Suprapubic skin (tissue), 4 donors: ENCODE results near the gene FCGBP. TPM values are rescaled to one million over a fixed set of nuclear protein-coding genes. Genes with fewer than 3 reads are reported as not detected.

ENCODE experiments used
- DNase-seq, 2 donors: peaks; one replicate each; pipeline ENCODE4 v3.0.0-alpha.2; 2019; ENCODE audit warnings: low spot score in 2 of 2
- H3K27ac ChIP-seq: fragments of 200-600 bp; sonication (generic); one replicate; pipeline ENCODE4 v1.5.1; 2019
- H3K27me3 ChIP-seq: fragments of 200-600 bp; sonication (generic); one replicate; pipeline ENCODE4 v1.5.1; 2019
- H3K36me3 ChIP-seq: fragments of 200-600 bp; sonication (generic); one replicate; pipeline ENCODE4 v1.5.1; 2019
- H3K4me1 ChIP-seq: fragments of 200-600 bp; sonication (generic); one replicate; pipeline ENCODE4 v1.5.1; 2019
- H3K4me3 ChIP-seq: fragments of 200-600 bp; sonication (generic); one replicate; pipeline ENCODE4 v1.5.1; 2019; ENCODE audit warnings: mild to moderate bottlenecking
- H3K9me3 ChIP-seq: fragments of 200-600 bp; sonication (generic); one replicate; pipeline ENCODE4 v1.5.1; 2019
- EP300 ChIP-seq: sonication (generic); formaldehyde crosslinking; IDR thresholded peaks from one replicate; pipeline ENCODE4 v1.6.1; 2017; ENCODE audit warnings: antibody characterized with exemption
- POLR2A ChIP-seq, 2 donors: fragments of 450-650 bp; IDR thresholded peaks; one replicate each; pipeline ENCODE4 v1.6.1; 2017; ENCODE audit warnings: antibody characterized with exemption in 2 of 2, mild to moderate bottlenecking in 2 of 2, moderate library complexity in 2 of 2
- POLR2AphosphoS5 ChIP-seq, 3 donors: sonication (generic); formaldehyde crosslinking; IDR thresholded peaks; one replicate each; pipeline ENCODE4 v1.6.1; 2017; ENCODE audit warnings: antibody characterized with exemption in 3 of 3
- WGBS: methylation state at CpG from one replicate; pipeline ENCODE4 v1.1.5; 2018; 5-methylcytosine and 5-hydroxymethylcytosine counted together
- total RNA-seq, 4 donors: library from RNA; depleted of rRNA; stranded (reverse); fragments of >200 nt; gene quantifications; one replicate each; pipeline ENCODE4 v1.1.0, GENCODE V29; 2016
- TF ChIP-seq, protein P1 (sequence below), 2 donors: fragments of 200-600 bp in 1 of 2; fragments of 450-650 bp in 1 of 2; sonication (generic) in 1 of 2; IDR thresholded peaks; one replicate each; pipeline ENCODE4 v1.5.1; 2016 to 2019; ENCODE audit warnings: antibody characterized with exemption in 2 of 2, mild to moderate bottlenecking in 1 of 2, moderate library complexity in 1 of 2

The FCGBP gene
- total RNA-seq, 4 donors from 2014 or later: 114 to 314 (median 246) TPM

DNA sequence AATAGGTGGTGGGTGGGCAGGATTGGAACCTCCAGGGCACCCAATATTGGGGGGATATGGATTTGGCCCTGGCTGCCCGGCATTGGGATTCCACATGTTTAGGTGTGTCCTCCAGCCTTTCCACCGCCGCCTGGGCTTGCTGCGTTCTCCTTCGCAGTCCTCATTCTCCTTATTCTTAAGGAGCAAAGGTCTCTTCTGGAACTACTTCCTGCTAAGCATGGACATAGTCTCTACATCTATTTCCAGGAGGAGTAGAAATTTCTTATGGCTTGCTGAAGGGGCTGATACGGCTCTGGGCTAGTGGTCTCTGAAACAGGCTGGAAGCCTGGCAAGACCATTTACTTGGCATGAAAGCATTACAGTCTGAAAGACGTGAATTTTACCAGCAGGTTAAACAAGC, 9.2 kb upstream of the FCGBP start:
- Histone ChIP-seq H3K27ac (no peak overlapping the region), H3K9me3 (no peaks in the 10 kb centered on the region), H3K4me3 (no peak overlapping the region), H3K36me3 (no peaks in the 10 kb centered on the region), H3K4me1 (no peaks in the 10 kb centered on the region), H3K27me3 (no peaks in the 10 kb centered on the region)
- TF ChIP-seq EP300 (no peak), POLR2A (IDR thresholded peaks at IDR 0.05) (no peak), POLR2AphosphoS5 (IDR thresholded peaks at IDR 0.05) (no peak)
- TF ChIP-seq, protein P1, sequence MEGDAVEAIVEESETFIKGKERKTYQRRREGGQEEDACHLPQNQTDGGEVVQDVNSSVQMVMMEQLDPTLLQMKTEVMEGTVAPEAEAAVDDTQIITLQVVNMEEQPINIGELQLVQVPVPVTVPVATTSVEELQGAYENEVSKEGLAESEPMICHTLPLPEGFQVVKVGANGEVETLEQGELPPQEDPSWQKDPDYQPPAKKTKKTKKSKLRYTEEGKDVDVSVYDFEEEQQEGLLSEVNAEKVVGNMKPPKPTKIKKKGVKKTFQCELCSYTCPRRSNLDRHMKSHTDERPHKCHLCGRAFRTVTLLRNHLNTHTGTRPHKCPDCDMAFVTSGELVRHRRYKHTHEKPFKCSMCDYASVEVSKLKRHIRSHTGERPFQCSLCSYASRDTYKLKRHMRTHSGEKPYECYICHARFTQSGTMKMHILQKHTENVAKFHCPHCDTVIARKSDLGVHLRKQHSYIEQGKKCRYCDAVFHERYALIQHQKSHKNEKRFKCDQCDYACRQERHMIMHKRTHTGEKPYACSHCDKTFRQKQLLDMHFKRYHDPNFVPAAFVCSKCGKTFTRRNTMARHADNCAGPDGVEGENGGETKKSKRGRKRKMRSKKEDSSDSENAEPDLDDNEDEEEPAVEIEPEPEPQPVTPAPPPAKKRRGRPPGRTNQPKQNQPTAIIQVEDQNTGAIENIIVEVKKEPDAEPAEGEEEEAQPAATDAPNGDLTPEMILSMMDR (IDR thresholded peaks at IDR 0.05): no peak
- no peak for DNase-seq
- WGBS: 81% methylated on average over 7 of the region's 7 CpGs

DNA sequence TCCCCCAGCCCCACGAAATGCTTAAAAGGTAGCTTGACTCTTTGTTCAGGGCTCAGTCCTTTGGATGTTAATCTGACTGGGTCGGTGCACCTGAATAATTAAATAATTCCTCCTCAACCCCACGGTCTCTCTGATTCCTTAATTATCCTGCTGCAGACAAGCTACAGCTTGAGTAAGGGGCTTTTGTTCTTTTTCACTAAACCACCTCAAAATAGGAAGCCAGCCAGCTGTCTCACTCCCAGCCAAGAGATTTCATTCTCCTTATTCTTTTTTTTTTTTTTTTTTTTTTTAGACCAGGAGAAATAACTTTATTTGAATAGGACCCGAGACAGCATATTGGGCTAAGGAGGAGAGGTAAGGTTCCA, 7.9 kb upstream of the FCGBP start:
- no peaks in the 10 kb centered on the region for H3K9me3 ChIP-seq
- 20% methylated on average over 4 of the region's 4 CpGs for WGBS
- no peak overlapping the region for H3K4me3 ChIP-seq
- H3K27ac ChIP-seq: no peak overlapping the region
- H3K4me1 ChIP-seq: no peaks in the 10 kb centered on the region
- no peak for DNase-seq
- no peaks in the 10 kb centered on the region for H3K36me3 ChIP-seq
- H3K27me3 ChIP-seq: no peaks in the 10 kb centered on the region
- TF ChIP-seq EP300: no peak
- TF ChIP-seq POLR2AphosphoS5 (IDR thresholded peaks at IDR 0.05): no peak
- TF ChIP-seq, protein P1 (IDR thresholded peaks at IDR 0.05): no peak
- no peak for TF ChIP-seq POLR2A (IDR thresholded peaks at IDR 0.05)

DNA sequence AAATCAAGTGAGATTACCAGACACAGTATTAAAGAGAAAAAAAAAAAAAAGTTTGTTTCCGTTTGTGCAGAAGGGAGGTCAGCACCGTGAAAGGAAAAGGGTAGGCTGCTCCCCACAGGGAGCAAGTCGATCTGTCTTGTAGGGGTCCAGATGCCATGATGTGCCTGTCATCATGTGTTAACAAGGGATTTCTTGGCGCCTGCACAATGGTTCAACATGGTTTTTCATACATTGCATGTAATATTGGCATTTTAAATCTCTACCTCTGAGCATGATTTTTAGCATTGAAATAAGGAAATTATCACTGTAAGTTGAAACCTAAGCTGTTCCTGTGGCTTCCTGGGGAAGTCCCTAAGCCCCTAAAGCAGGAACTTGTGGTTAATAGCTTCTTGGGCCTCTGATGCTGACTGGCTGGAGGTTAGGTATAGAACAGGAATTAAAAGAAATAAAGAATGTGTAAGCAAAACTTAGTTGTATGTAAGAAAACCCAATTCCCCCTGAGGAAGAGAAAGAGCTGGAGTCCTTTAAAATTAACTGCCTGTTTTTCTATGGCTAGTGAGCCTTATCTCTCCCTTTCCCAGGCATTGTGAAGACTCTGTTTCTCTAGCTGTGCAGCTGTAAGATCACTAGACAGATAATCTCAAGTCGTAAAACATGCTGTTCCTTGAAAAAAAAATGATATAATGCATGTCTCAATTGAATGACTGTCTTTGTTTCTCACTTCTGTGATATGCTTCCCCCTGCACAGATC, 7.4 kb upstream of the FCGBP start:
- Histone ChIP-seq H3K9me3 (no peaks in the 10 kb centered on the region), H3K4me3 (no peak overlapping the region), H3K4me1 (no peaks in the 10 kb centered on the region), H3K27ac (no peak overlapping the region), H3K27me3 (no peaks in the 10 kb centered on the region), H3K36me3 (no peaks in the 10 kb centered on the region)
- no peak for DNase-seq
- TF ChIP-seq EP300 (no peak), POLR2AphosphoS5 (IDR thresholded peaks at IDR 0.05) (no peak), POLR2A (IDR thresholded peaks at IDR 0.05) (no peak)
- TF ChIP-seq, protein P1 (IDR thresholded peaks at IDR 0.05): no peak
- WGBS: 29% methylated on average over 5 of the region's 5 CpGs

DNA sequence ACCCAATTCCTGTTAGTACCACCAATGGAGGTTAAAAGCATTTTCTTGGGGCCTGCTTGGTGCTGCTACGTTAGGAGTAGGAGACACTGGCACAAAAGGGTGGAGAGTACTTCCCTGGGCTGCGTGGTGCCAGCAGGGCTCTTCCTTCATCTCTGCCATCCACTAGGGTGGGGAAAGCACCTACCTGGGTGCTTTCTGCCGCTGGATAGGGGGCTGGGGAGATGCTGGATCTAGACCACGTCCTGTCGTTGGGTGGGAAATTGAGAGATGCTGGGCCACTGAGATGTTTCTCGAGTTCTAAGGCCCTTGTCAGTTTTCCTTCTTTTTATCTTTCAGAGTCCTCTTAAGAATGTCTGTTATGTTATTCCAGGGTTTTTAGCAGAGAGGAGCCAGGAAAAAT, 6.7 kb upstream of the FCGBP start:
- no peak overlapping the region for H3K4me3 ChIP-seq
- no peaks in the 10 kb centered on the region for H3K36me3 ChIP-seq
- H3K9me3 ChIP-seq: no peaks in the 10 kb centered on the region
- no peaks in the 10 kb centered on the region for H3K27me3 ChIP-seq
- no peaks in the 10 kb centered on the region for H3K4me1 ChIP-seq
- DNase-seq: no peak
- WGBS: 55% methylated on average over 6 of the region's 6 CpGs
- H3K27ac ChIP-seq: peak overlapping the region; percentile 24
- no peak for TF ChIP-seq EP300
- TF ChIP-seq POLR2AphosphoS5 (IDR thresholded peaks at IDR 0.05): no peak
- TF ChIP-seq, protein P1 (IDR thresholded peaks at IDR 0.05): no peak
- no peak for TF ChIP-seq POLR2A (IDR thresholded peaks at IDR 0.05)

DNA sequence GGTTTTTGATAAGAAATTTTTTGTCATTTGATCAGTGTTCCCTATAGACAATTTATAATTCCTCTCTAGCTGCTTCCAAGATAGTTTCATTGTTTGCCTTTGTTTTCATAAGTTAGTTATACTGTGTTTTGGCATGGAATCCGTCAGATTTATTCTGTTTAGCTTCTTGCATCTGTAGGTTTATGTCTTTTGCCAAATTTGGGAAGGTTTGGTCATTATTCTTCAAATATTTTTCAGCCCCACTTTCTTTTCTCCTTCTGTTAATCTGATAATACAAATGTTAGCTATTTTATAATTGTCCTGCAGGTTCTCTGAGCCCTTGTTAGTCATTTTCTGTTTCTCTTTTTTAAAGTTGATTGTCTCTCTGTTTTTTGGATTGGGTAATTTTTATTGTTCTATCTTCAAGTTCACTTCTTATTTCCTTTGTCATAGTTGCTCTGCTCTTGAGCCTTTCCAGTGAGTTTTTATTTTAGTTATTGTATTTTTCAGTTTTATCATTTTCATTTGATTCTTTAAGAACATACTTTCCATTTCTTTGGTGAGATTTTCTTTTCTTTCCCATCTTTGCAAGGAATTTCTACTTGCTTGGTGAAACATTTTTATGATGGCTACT, 5.9 kb upstream of the FCGBP start:
- no peak overlapping the region for H3K4me3 ChIP-seq
- DNase-seq: no peak
- 69% methylated on average over 1 of the region's 1 CpG for WGBS
- H3K36me3 ChIP-seq: no peaks in the 10 kb centered on the region
- H3K9me3 ChIP-seq: no peaks in the 10 kb centered on the region
- no peak overlapping the region for H3K27ac ChIP-seq
- TF ChIP-seq POLR2A (IDR thresholded peaks at IDR 0.05): no peak
- TF ChIP-seq EP300: no peak
- no peak for TF ChIP-seq POLR2AphosphoS5 (IDR thresholded peaks at IDR 0.05)
- TF ChIP-seq, protein P1 (IDR thresholded peaks at IDR 0.05): no peak
- H3K27me3 ChIP-seq: peaks cover 8% of the 10 kb centered on the region
- H3K4me1 ChIP-seq: no peaks in the 10 kb centered on the region
